GM19240 (cell line): ENCODE measurements around the gene BMP2K.
"Not testable (repeated sequence)": the region's sequence is repeated elsewhere in the genome, so short reads cannot be mapped to it uniquely, and the experiment has no call there.

Experiments
- DNase-seq: peaks from one replicate; pipeline ENCODE4 v3.0.0; 2011; ENCODE audit warnings: low spot score; ENCODE audit not compliant: insufficient read length

BMP2K gene

GRCh38 chr4:78788007-78788889 lies 12.1 kb downstream of the BMP2K start:
- no peak for DNase-seq

- DNase-seq = not testable (repeated sequence)
Measured at GRCh38 chr4:78795594-78796416, 19.7 kb downstream of the BMP2K start.

- no peak for DNase-seq
Measured at GRCh38 chr4:78796526-78796925, 20.4 kb downstream of the BMP2K start.

- DNase-seq = no peak
Measured at GRCh38 chr4:78797777-78798284, 21.7 kb downstream of the BMP2K start.

- no peak for DNase-seq
Measured at GRCh38 chr4:78799551-78800495, 23.7 kb downstream of the BMP2K start.

- DNase-seq = no peak
Measured at GRCh38 chr4:78800965-78801364, 24.8 kb downstream of the BMP2K start.

- no peak for DNase-seq
Measured at GRCh38 chr4:78803983-78804382, 27.8 kb downstream of the BMP2K start.

- no peak for DNase-seq
Measured at GRCh38 chr4:78806943-78807460, 30.9 kb downstream of the BMP2K start.

GRCh38 chr4:78809295-78809694 lies 33.1 kb downstream of the BMP2K start:
- no peak for DNase-seq

- DNase-seq = no peak
Measured at GRCh38 chr4:78809928-78810835, 34.0 kb downstream of the BMP2K start.

GRCh38 chr4:78811034-78811433 lies 34.9 kb downstream of the BMP2K start:
- DNase-seq = no peak

GRCh38 chr4:78818530-78819079 lies 42.5 kb downstream of the BMP2K start:
- no peak for DNase-seq

- DNase-seq = no peak
Measured at GRCh38 chr4:78824001-78824400, 47.9 kb downstream of the BMP2K start.

- no peak for DNase-seq
Measured at GRCh38 chr4:78827191-78827590, 51.0 kb downstream of the BMP2K start.

GRCh38 chr4:78829296-78829695 lies 53.1 kb downstream of the BMP2K start:
- no peak for DNase-seq

GRCh38 chr4:78839676-78840075 lies 63.5 kb downstream of the BMP2K start:
- DNase-seq = not testable (repeated sequence)

GRCh38 chr4:78840286-78840685 lies 64.1 kb downstream of the BMP2K start:
- not testable (repeated sequence) for DNase-seq

- peak; percentile 3 for DNase-seq
Measured at GRCh38 chr4:78845472-78845871, 69.3 kb downstream of the BMP2K start.

GRCh38 chr4:78846258-78846657 lies 70.1 kb downstream of the BMP2K start:
- no peak for DNase-seq
